Heart left ventricle (tissue), 16 donors: ENCODE results near the gene ABCB6. TPM values are rescaled to one million over a fixed set of nuclear protein-coding genes. Genes with fewer than 3 reads are reported as not detected.

Experiments
- ATAC-seq, 4 donors: fragments of 200-7000 bp; cut with Tn5 transposase; one replicate each; pipeline ENCODE4 v1.9.1; 2020 to 2022; ENCODE audit warnings: moderate library complexity in 4 of 4, mild to moderate bottlenecking in 3 of 4, moderate number of reproducible peaks in 1 of 4
- DNase-seq, 5 donors: peaks; one replicate each; pipeline ENCODE4 v3.0.0-alpha.2; 2020
- H3K27ac ChIP-seq, 12 donors: fragments of 200-600 bp; sonication (generic) in 4 of 12; one replicate each; pipeline versions ENCODE4 v1.5.0 to v1.8.0; 2016 to 2022; ENCODE audit warnings: mild to moderate bottlenecking in 2 of 12
- H3K27me3 ChIP-seq, 9 donors: fragments of 200-600 bp; sonication (generic) in 2 of 9; one replicate each; pipeline versions ENCODE4 v1.5.1 to v1.8.0; 2016 to 2022; ENCODE audit warnings: mild to moderate bottlenecking in 3 of 9
- H3K36me3 ChIP-seq, 9 donors: fragments of 200-600 bp; sonication (generic) in 2 of 9; one replicate each; pipeline versions ENCODE4 v1.5.0 to v1.8.0; 2018 to 2022; ENCODE audit warnings: mild to moderate bottlenecking in 2 of 9
- H3K4me1 ChIP-seq, 12 donors: fragments of 200-600 bp; sonication (generic) in 4 of 12; one replicate each; pipeline versions ENCODE4 v1.5.0 to v1.8.0; 2016 to 2022; ENCODE audit warnings: mild to moderate bottlenecking in 3 of 12
- H3K4me3 ChIP-seq, 12 donors: fragments of 200-600 bp; sonication (generic) in 4 of 12; one replicate each; pipeline versions ENCODE4 v1.5.0 to v1.8.0; 2017 to 2022; ENCODE audit warnings: mild to moderate bottlenecking in 9 of 12, moderate library complexity in 4 of 12
- H3K9me3 ChIP-seq, 12 donors: fragments of 200-600 bp; sonication (generic) in 4 of 12; one replicate each; pipeline versions ENCODE4 v1.5.0 to v1.8.0; 2016 to 2022; ENCODE audit warnings: mild to moderate bottlenecking in 1 of 12
- CTCF ChIP-seq, 12 donors: fragments of 200-600 bp; sonication (generic) in 4 of 12; IDR thresholded peaks; one replicate each; pipeline versions ENCODE4 v1.5.0 to v1.8.0; 2018 to 2022; ENCODE audit warnings: antibody characterized with exemption in 12 of 12, mild to moderate bottlenecking in 5 of 12
- POLR2A ChIP-seq, 2 donors: fragments of 450-650 bp; IDR thresholded peaks; one replicate each; pipeline ENCODE4 v1.6.1; 2017; ENCODE audit warnings: antibody characterized with exemption in 2 of 2, mild to moderate bottlenecking in 2 of 2, moderate library complexity in 2 of 2
- WGBS, 4 donors: extraction: QIAGEN DNeasy Blood & Tissue Kit in 2 of 4; methylation state at CpG; one replicate each; pipeline versions ENCODE4 v1.1.5 to v1.1.7; 2013 to 2018; 5-methylcytosine and 5-hydroxymethylcytosine counted together
- intact Hi-C, 10 donors: fragments of 100-400 bp; cut with DNase I; formaldehyde crosslinking; loops; one replicate each; pipeline versions ENCODE4 v1.11.1 to v1.14.2; 2022
- polyA plus RNA-seq, 2 donors: library from polyadenylated mRNA; stranded (reverse); fragments of 200-250 nt; gene quantifications; one replicate each; pipeline ENCODE4 v1.2.3, GENCODE V29; 2013
- total RNA-seq, 9 donors: library from RNA; depleted of rRNA in 2 of 9; stranded (reverse); fragments of >200 nt in 2 of 9; fragmentation: NEBNext Ultra II Directional in 3 of 9; extraction: Animal tissue kit (Norgen Biotek cat#: 25700) in 3 of 9; gene quantifications; one replicate each; pipeline versions ENCODE4 v1.1.0 to v1.2.4, GENCODE V29; 2016 to 2023
- donor health status: ischemic (EF 13 %, LVEDD 7.1; RV severe dilation, severe dysfunction).
- donor health status: healthy with polysubstance abuse.
- donor health status: DM: no; HTN: yes; CAD: no.
- donor health status: DM: no; HTN: no; CAD: no.
- donor health status: ischemic (EF 25% LVEDD 6.9; RV normal size, moderate dysfunction).
- donor health status: ischemic (EF 25% LVEDD 5.7; RV mildly dilated, moderate dysfunction).
- donor health status: healthy.
- donor health status: DM: yes; HTN: yes; CAD: no.
- donor health status: ischemic (EF 35%, LVEDD 5.7; RV mildly dilated, moderate dysfunction).
- donor health status: nonischemic (EF 11% LVEDD 7.7; RV severe dilation, severe dysfunction).
- donor health status: DM: yes; HTN: yes; CAD: no.
- donor health status: PGD.
- donor health status: ischemic (EF 29% LVEDD 5.4; RV normal size, mild dysfunction).
- donor health status: nonischemic (EF 23%, LVEDD 6.1; RV moderate dilation, normal function).

The ABCB6 gene
- total and polyA plus RNA-seq, 11 donors, result 12.1 to 30.4 (median 20.0) TPM

DNA sequence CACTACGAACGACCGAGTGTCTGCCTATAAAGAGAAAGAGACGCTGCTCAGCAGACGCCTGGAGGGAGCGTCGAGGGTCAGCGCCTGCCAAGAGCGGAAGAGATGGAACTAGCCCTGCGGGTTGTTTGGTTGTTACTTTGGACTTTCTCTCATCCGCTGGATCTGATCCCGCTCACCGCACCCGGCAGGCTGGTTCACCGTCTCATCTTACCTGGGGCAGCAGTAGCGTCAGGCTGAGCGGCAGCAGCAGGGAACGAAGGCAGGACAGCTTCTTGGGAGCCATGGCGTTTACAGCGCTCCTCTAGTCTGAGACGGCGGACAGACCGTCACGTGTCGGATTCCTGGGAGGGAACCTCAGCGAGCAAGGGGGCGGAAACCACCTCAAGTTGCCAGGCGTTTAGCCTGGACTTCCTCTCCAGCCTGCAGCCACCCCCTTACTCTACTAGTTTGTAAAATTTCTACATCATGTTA, 24.6 kb upstream of the ABCB6 start:
- WGBS, 4 donors, result 38 to 48% (median 46%) methylated on average over 28 of the region's 28 CpGs
- no peaks in the 10 kb centered on the region for H3K27me3 ChIP-seq
- peaks cover 0 to 34% (median 15%) of the 10 kb centered on the region in 12 donors for H3K4me1 ChIP-seq
- intact Hi-C loops, result loop anchor here in 1 of 10 donors (10.0 kb wide), 1 partner anchor 51 kb away; no protein-coding TSS in a partner anchor
- peak overlapping the region in 6 of 12 donors; percentile 12 to 49 (median 30) for H3K4me3 ChIP-seq
- DNase-seq, result peak in 2 of 5 donors; percentile 40 to 43
- H3K9me3 ChIP-seq, result no peaks in the 10 kb centered on the region
- peaks cover 0 to 30% (median 21%) of the 10 kb centered on the region in 9 donors for H3K36me3 ChIP-seq
- TF ChIP-seq POLR2A (IDR thresholded peaks at IDR 0.05), result no peak
- no peak for TF ChIP-seq CTCF (IDR thresholded peaks at IDR 0.05)
- peak overlapping the region in 1 of 12 donors; percentile 4 for H3K27ac ChIP-seq
- no peak for ATAC-seq

GRCh38 chr2:219234331-219234730, 15.6 kb upstream of the ABCB6 start:
- DNase-seq (no peak), ATAC-seq (no peak)
- WGBS, 4 donors, result 71 to 93% (median 84%) methylated on average over 3 of the region's 3 CpGs
- intact Hi-C loops, result loop anchor here in 1 of 10 donors (10.0 kb wide), 1 partner anchor 60 kb away; no protein-coding TSS in a partner anchor
- H3K27ac ChIP-seq, result no peak overlapping the region
- H3K27me3 ChIP-seq, result no peaks in the 10 kb centered on the region
- H3K4me1 ChIP-seq, result peaks cover 0 to 22% (median 11%) of the 10 kb centered on the region in 12 donors
- H3K9me3 ChIP-seq, result no peaks in the 10 kb centered on the region
- no peak for TF ChIP-seq CTCF (IDR thresholded peaks at IDR 0.05)
- TF ChIP-seq POLR2A (IDR thresholded peaks at IDR 0.05), result no peak
- peaks cover 0 to 80% (median 73%) of the 10 kb centered on the region in 9 donors for H3K36me3 ChIP-seq
- H3K4me3 ChIP-seq, result no peak overlapping the region

- DNase-seq (peak in 1 of 5 donors; percentile 77), ATAC-seq (peak in 2 of 4 donors; percentile 12 to 32)
- 0 to 1% (median 0%) methylated on average over 22 to 24 of the region's 24 CpGs for WGBS, 4 donors
- Histone ChIP-seq H3K27ac (peak overlapping the region; percentile 48 to 99 (median 97)), H3K36me3 (peaks cover 0 to 63% (median 54%) of the 10 kb centered on the region in 9 donors), H3K27me3 (no peaks in the 10 kb centered on the region), H3K9me3 (no peaks in the 10 kb centered on the region), H3K4me1 (peaks cover 3 to 49% (median 26%) of the 10 kb centered on the region in 12 donors), H3K4me3 (peak overlapping the region; percentile 80 to 92 (median 88))
- TF ChIP-seq CTCF (IDR thresholded peaks at IDR 0.05), result no peak
- TF ChIP-seq POLR2A (IDR thresholded peaks at IDR 0.05), result no peak
- intact Hi-C loops, result loop anchor here in 1 of 10 donors (10.0 kb wide), 1 partner anchor 65 kb away; no protein-coding TSS in a partner anchor
These were observed 11.3 kb upstream of the ABCB6 start for GRCh38 chr2:219230059-219230540.

DNA sequence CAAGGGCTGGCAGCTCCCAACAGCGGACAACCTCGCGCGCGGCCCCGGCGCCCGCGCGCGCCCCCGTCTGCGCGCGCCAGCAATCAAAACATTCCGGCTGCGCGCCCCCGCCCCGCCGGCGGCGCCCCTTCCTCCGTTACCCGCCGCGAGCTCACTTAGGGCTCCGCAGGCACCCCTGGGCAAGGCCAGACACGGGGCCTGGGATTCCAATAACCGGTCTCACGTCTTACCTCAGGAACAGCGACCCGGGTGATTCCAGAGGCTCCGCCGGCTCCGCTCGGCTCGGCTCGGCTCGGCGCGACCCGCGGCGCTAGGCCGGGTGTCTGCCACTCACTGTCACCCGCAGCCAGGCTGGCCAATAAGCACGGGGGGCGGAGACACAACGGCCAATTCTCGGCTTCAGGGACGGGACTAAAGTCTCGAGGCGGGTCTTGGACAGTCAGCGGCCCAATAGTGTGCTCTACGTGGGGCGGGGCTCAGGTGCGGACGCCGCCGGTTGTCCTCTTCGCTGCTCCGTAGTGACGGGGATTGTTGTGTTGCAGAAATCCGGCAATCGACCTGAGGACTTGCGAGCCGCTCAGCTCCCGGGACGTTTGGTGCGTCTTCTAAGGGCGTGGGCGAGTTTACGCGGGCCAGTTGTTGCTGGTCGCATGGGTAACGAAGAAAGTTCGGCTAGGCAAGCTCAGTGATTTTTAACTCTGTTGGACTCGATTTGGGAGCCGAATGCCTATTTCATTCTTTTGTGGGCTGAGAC, 10.7 kb upstream of the ABCB6 start, which contains the start of the genes ANKZF1 and ATG9A:
ANKZF1 (plus strand) TSS at position 502 of the 754 bp plus-strand sequence. CDS start 452 bp downstream, outside the sequence.
ATG9A (minus strand) TSS at position 332 of the 754 bp plus-strand sequence. CDS start 1,612 bp downstream, outside the sequence.
- Histone ChIP-seq H3K4me3 (peak within 1 kb of the TSS; percentile 80 to 92 (median 88)), H3K4me1 (peaks cover 3 to 51% (median 26%) of the 10 kb centered on the region in 12 donors), H3K36me3 (peaks cover 0 to 63% (median 54%) of the 10 kb centered on the region in 9 donors), H3K9me3 (no peaks in the 10 kb centered on the region), H3K27me3 (no peaks in the 10 kb centered on the region), H3K27ac (peak within 1 kb of the TSS; percentile 93 to 99 (median 97))
- intact Hi-C loops, result loop anchor here in 4 of 10 donors (1.0 to 10.0 kb wide), 7 partner anchors 16 to 68 kb away; partner anchors contain the start of genes CNPPD1 (in 2 of the 4), GLB1L (in 1 of the 4), RETREG2 (in 1 of the 4) and SLC23A3 (in 1 of the 4)
- ATAC-seq (peak; percentile 99), DNase-seq (peak; percentile 98 to 100 (median 99))
- peak in 1 of 2 donors; percentile 85 for TF ChIP-seq POLR2A (IDR thresholded peaks at IDR 0.05)
- TF ChIP-seq CTCF (IDR thresholded peaks at IDR 0.05), result no peak
- WGBS, 4 donors, result 0 to 1% (median 0%) methylated on average over 17 to 80 of the region's 80 CpGs
